Activated CD8-positive, alpha-beta T cell treated with anti-CD3 and anti-CD28 coated beads for 36 hours (primary cell): Measurements from ENCODE around the gene SUSD1. TPM values are rescaled to one million over a fixed set of nuclear protein-coding genes. Genes with fewer than 3 reads are reported as not detected.
"Not testable (repeated sequence)": the region's sequence is repeated elsewhere in the genome, so short reads cannot be mapped to it uniquely, and the experiment has no call there.

ENCODE experiments used
- ATAC-seq: fragments of 200-7000 bp; cut with Tn5 transposase; one replicate; pipeline ENCODE4 v1.10.0; 2021; ENCODE audit warnings: mild to moderate bottlenecking, moderate library complexity
- CTCF ChIA-PET: fragments of 350-600 bp; sonication (Branson Sonifier 250); formaldehyde crosslinking; loops from one replicate; lab custom pipeline; 2021; ENCODE audit warnings: antibody characterized with exemption; lab: Charles Lee
- POLR2A ChIA-PET: fragments of 350-600 bp; sonication (Branson Sonifier 250); formaldehyde crosslinking; loops from one replicate; lab custom pipeline; 2021; ENCODE audit warnings: antibody characterized with exemption; lab: Charles Lee
- DNase-seq: peaks from one replicate; pipeline ENCODE4 v3.0.0-alpha.2; 2020
- H3K27ac Mint-ChIP-seq: one replicate; pipeline ENCODE4 v1.8.0; 2021; ENCODE audit warnings: mild to moderate bottlenecking, mixed read lengths
- H3K27me3 Mint-ChIP-seq: one replicate; pipeline ENCODE4 v1.8.0; 2021; ENCODE audit warnings: mixed read lengths
- H3K36me3 Mint-ChIP-seq: one replicate; pipeline ENCODE4 v1.8.0; 2021; ENCODE audit warnings: low read depth, mixed read lengths
- H3K4me1 Mint-ChIP-seq: one replicate; pipeline ENCODE4 v1.8.0; 2021; ENCODE audit warnings: low read depth, mixed read lengths
- H3K4me3 Mint-ChIP-seq: one replicate; pipeline ENCODE4 v1.8.0; 2021; ENCODE audit warnings: mild to moderate bottlenecking, moderate library complexity, mixed read lengths
- H3K9me3 Mint-ChIP-seq: one replicate; pipeline ENCODE4 v1.8.0; 2021; ENCODE audit warnings: mixed read lengths
- intact Hi-C: fragments of 100-400 bp; cut with micrococcal nuclease; formaldehyde crosslinking; loops from one replicate; pipeline ENCODE4 v1.10.0; 2022
- total RNA-seq, 2 experiments: library from RNA; stranded (reverse); gene quantifications; one replicate each; pipeline ENCODE4 v1.2.3, GENCODE V29; 2021
- TF ChIP-seq, protein P1 (sequence below): fragments of 200-600 bp; IDR thresholded peaks from one replicate; pipeline ENCODE4 v1.8.0; 2022; ENCODE audit warnings: antibody characterized with exemption, mild to moderate bottlenecking

SUSD1 gene
- total RNA-seq, 2 experiments from 2014 or later, result 3.0 to 3.6 TPM

DNA sequence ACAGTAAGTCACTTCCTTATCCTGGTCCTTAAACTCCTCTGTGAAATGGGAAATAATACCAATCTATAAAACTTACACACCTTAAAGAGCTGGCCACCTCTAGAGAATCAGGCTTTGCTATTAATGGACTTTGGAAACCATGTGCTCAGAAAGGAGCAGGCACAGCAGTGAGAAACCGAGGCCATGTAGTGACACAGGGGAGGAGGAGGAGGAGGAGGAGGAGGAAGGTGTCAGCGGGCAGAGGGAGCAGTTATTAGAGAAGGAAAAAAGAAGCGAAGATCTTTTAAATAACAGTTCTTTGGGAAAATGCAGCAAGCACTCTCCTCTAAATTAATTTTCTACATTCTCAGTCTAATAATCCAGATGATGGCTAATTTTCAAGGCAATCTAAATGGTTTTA, 38.0 kb downstream of the SUSD1 start:
- no peaks in the 10 kb centered on the region for H3K9me3 Mint-ChIP-seq
- no peak overlapping the region for H3K27ac Mint-ChIP-seq
- H3K4me3 Mint-ChIP-seq, result no peak overlapping the region
- DNase-seq (no peak), ATAC-seq (no peak)
- intact Hi-C loops, result no loop called here
- H3K36me3 Mint-ChIP-seq, result peaks cover 8% of the 10 kb centered on the region
- H3K27me3 Mint-ChIP-seq, result no peaks in the 10 kb centered on the region
- ChIA-PET CTCF (no interaction called here), POLR2A (no interaction called here)
- TF ChIP-seq, protein P1, sequence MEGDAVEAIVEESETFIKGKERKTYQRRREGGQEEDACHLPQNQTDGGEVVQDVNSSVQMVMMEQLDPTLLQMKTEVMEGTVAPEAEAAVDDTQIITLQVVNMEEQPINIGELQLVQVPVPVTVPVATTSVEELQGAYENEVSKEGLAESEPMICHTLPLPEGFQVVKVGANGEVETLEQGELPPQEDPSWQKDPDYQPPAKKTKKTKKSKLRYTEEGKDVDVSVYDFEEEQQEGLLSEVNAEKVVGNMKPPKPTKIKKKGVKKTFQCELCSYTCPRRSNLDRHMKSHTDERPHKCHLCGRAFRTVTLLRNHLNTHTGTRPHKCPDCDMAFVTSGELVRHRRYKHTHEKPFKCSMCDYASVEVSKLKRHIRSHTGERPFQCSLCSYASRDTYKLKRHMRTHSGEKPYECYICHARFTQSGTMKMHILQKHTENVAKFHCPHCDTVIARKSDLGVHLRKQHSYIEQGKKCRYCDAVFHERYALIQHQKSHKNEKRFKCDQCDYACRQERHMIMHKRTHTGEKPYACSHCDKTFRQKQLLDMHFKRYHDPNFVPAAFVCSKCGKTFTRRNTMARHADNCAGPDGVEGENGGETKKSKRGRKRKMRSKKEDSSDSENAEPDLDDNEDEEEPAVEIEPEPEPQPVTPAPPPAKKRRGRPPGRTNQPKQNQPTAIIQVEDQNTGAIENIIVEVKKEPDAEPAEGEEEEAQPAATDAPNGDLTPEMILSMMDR, result no peak
- H3K4me1 Mint-ChIP-seq, result no peaks in the 10 kb centered on the region

DNA sequence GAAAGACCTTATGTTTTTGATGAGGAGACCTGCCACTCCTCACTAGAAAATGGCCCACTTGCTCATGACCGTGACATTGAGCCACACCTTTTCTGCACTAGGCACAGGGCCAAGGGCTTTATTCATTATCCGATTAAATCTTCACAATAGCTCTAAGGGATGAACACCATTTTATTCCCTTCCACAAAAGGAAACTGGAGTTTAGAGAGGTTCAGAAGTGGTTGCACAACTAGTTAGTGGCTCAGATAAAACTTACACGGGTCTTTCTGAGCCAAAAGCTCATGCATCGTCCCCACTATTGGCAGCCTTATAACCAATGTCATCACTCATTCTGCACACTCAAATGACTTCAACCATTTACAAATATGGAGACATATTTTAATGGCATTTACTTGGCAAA, 39.4 kb downstream of the SUSD1 start:
- POLR2A ChIA-PET, result no interaction called here
- Mint-ChIP-seq H3K9me3 (no peaks in the 10 kb centered on the region), H3K27me3 (no peaks in the 10 kb centered on the region), H3K4me3 (no peak overlapping the region), H3K4me1 (no peaks in the 10 kb centered on the region), H3K27ac (no peak overlapping the region), H3K36me3 (peaks cover 6% of the 10 kb centered on the region)
- intact Hi-C loops, result no loop called here
- TF ChIP-seq, protein P1, result no peak
- CTCF ChIA-PET, result interaction anchor here (2.6 kb wide), 1 partner anchor 38 kb away, joined by 10 read pairs; no protein-coding TSS in a partner anchor
- no peak for DNase-seq
- no peak for ATAC-seq

DNA sequence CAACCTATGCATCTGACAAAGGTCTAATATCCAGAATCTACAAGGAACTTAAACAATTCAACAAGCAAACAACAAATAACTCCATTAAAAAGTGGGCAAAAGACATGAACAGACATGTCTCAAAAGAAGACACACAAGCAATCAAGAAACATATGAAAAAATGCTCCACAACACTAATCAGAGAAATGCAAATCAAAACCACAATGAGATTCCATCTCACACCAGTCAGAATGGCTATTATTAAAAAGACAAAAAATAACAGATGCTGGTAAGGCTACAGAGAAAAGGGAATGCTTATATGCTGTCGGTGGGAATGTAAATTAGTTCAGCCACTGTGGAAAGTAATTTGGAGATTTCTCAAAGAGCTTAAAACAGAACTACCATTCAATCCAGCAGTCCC, 41.3 kb downstream of the SUSD1 start:
- H3K4me1 Mint-ChIP-seq, H3K36me3 Mint-ChIP-seq, H3K27me3 Mint-ChIP-seq, H3K4me3 Mint-ChIP-seq, POLR2A ChIA-PET, H3K9me3 Mint-ChIP-seq, intact Hi-C loops, DNase-seq, ATAC-seq: not testable (repeated sequence)
- CTCF ChIA-PET, result interaction anchor here (1.3 to 2.6 kb wide), 2 partner anchors 20 to 36 kb away, joined by 5 to 10 read pairs; no protein-coding TSS in a partner anchor
- peak overlapping the region; percentile 5 for H3K27ac Mint-ChIP-seq

DNA sequence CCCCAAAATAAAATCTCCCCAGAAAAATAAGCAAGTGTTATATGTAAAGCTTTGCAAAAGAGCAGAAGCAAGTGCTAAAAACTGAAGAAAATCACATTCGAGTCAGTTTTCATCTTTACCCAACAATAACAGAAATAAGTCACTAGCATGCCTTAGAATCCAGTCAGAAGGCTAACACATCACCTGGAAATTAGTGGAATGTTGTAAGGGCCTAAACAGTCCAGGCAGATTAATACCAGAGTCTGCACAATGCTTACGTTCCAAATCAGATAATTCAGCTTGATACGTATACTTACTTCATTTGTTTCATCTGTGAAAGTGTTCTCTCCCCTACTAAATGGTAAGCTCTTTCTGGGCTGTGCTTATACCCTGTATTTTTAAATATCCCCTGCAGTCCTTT, 42.7 kb downstream of the SUSD1 start:
- intact Hi-C loops, result no loop called here
- DNase-seq, result no peak
- no peak overlapping the region for H3K27ac Mint-ChIP-seq

DNA sequence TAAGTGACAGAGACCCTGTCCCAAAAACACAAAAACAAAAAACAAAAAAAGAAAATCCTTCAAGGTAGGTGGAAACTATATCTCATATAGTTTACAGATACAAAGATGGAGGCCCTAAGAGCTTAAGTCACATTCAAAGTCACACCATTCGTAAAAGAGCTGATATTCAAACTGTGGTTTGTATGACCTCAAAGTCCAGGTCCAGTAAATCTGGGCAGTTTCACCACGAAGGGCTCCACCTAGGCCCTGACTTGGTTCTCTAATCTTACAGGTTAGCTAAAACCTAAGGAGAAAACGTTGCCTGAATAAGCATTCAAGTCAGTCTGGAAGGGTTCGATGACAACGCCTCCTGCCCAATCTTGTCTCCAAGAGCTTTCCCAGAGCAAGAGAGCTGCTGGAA, 44.1 kb downstream of the SUSD1 start:
- DNase-seq (no peak), ATAC-seq (no peak)
- TF ChIP-seq, protein P1, result no peak
- POLR2A ChIA-PET, result no interaction called here
- H3K27ac Mint-ChIP-seq, result no peak overlapping the region
- CTCF ChIA-PET, result interaction anchor here (1.0 to 1.6 kb wide), 3 partner anchors 18 to 231 kb away, joined by 3 to 5 read pairs (median 3); no protein-coding TSS in a partner anchor
- H3K27me3 Mint-ChIP-seq, result no peaks in the 10 kb centered on the region
- H3K4me3 Mint-ChIP-seq, result no peak overlapping the region
- intact Hi-C loops, result no loop called here
- H3K4me1 Mint-ChIP-seq, result no peaks in the 10 kb centered on the region
- H3K36me3 Mint-ChIP-seq, result peaks cover 6% of the 10 kb centered on the region
- no peaks in the 10 kb centered on the region for H3K9me3 Mint-ChIP-seq

More for the DNA sequence above, 42.7 kb downstream of the SUSD1 start:
- H3K4me1 Mint-ChIP-seq, result no peaks in the 10 kb centered on the region
- TF ChIP-seq, protein P1, result no peak
- ATAC-seq, result no peak
- no peaks in the 10 kb centered on the region for H3K27me3 Mint-ChIP-seq
- no peaks in the 10 kb centered on the region for H3K9me3 Mint-ChIP-seq
- ChIA-PET POLR2A (no interaction called here), CTCF (interaction anchor here (1.6 kb wide), 1 partner anchor 229 kb away, joined by 5 read pairs; no protein-coding TSS in a partner anchor)
- H3K4me3 Mint-ChIP-seq, result no peak overlapping the region
- H3K36me3 Mint-ChIP-seq, result peaks cover 6% of the 10 kb centered on the region
